ENCODE measurements around the gene OR51A2. TPM values are rescaled to one million over a fixed set of nuclear protein-coding genes. Genes with fewer than 3 reads are reported as not detected.
A peak's percentile ranks its signal among the peaks of the same experiment; 100 is the strongest.

Gene OR51A2
- total RNA-seq, 2 donors from 2014 or later: not detected

GRCh38 chr11:4991060-4991459, 35.5 kb upstream of the OR51A2 start:
- no peak overlapping the region for H3K4me3 ChIP-seq (ENCODE audit: low read length)
- Mint-ChIP-seq H3K9me3 (no peaks in the 10 kb centered on the region), H3K4me3 (no peak overlapping the region), H3K36me3 (ENCODE audit: low read depth) (no peaks in the 10 kb centered on the region), H3K27me3 (ENCODE audit: insufficient read depth) (no peaks in the 10 kb centered on the region), H3K4me1 (no peaks in the 10 kb centered on the region), H3K27ac (no peak overlapping the region)
- no peak for DNase-seq
- H3K27me3 ChIP-seq (ENCODE audit: control insufficient read depth, insufficient read depth, low read length, poor library complexity, severe bottlenecking): no peaks in the 10 kb centered on the region
- 89 to 100% methylated on average over 1 of the region's 1 CpG for WGBS, 2 experiments (ENCODE audit: insufficient coverage in 1 of 2, insufficient read length in 1 of 2)
- H3K9me3 ChIP-seq (ENCODE audit: control insufficient read depth, low read length): no peaks in the 10 kb centered on the region
- peak; percentile 61 for TF ChIP-seq CTCF (conservative IDR thresholded peaks at IDR 0.05)
- no peak overlapping the region for H3K9ac ChIP-seq (ENCODE audit: extremely low read depth, low read length, poor library complexity, severe bottlenecking)
- no peak overlapping the region for H3K27ac ChIP-seq (ENCODE audit: low read depth, low read length)
- no peaks in the 10 kb centered on the region for H3K36me3 ChIP-seq (ENCODE audit: control insufficient read depth, insufficient read depth, low read length)
- peaks cover 3% of the 10 kb centered on the region for H3K4me1 ChIP-seq (ENCODE audit: control insufficient read depth, insufficient read depth, low read length)

- no peaks in the 10 kb centered on the region for H3K36me3 Mint-ChIP-seq (ENCODE audit: low read depth)
- H3K27me3 Mint-ChIP-seq (ENCODE audit: insufficient read depth): no peaks in the 10 kb centered on the region
- DNase-seq: peak; percentile 51
- Histone ChIP-seq H3K27me3 (ENCODE audit: control insufficient read depth, insufficient read depth, low read length, poor library complexity, severe bottlenecking) (no peaks in the 10 kb centered on the region), H3K36me3 (ENCODE audit: control insufficient read depth, insufficient read depth, low read length) (no peaks in the 10 kb centered on the region), H3K9ac (ENCODE audit: extremely low read depth, low read length, poor library complexity, severe bottlenecking) (no peak overlapping the region), H3K9me3 (ENCODE audit: control insufficient read depth, low read length) (no peaks in the 10 kb centered on the region), H3K4me1 (ENCODE audit: control insufficient read depth, insufficient read depth, low read length) (no peaks in the 10 kb centered on the region), H3K27ac (ENCODE audit: low read depth, low read length) (no peak overlapping the region), H3K4me3 (ENCODE audit: low read length) (no peak overlapping the region)
- no peaks in the 10 kb centered on the region for H3K9me3 Mint-ChIP-seq
- 72 to 76% methylated on average over 5 to 6 of the region's 6 CpGs for WGBS, 2 experiments (ENCODE audit: insufficient coverage in 1 of 2, insufficient read length in 1 of 2)
- no peak for TF ChIP-seq CTCF (conservative IDR thresholded peaks at IDR 0.05)
- H3K4me1 Mint-ChIP-seq: peaks cover 11% of the 10 kb centered on the region
- no peak overlapping the region for H3K4me3 Mint-ChIP-seq
- H3K27ac Mint-ChIP-seq: no peak overlapping the region
Observed at GRCh38 chr11:4983841-4984240, 28.3 kb upstream of the OR51A2 start.

- peaks cover 11% of the 10 kb centered on the region for H3K4me1 Mint-ChIP-seq
- Histone ChIP-seq H3K27ac (ENCODE audit: low read depth, low read length) (no peak overlapping the region), H3K36me3 (ENCODE audit: control insufficient read depth, insufficient read depth, low read length) (no peaks in the 10 kb centered on the region), H3K9ac (ENCODE audit: extremely low read depth, low read length, poor library complexity, severe bottlenecking) (no peak overlapping the region), H3K4me3 (ENCODE audit: low read length) (no peak overlapping the region), H3K27me3 (ENCODE audit: control insufficient read depth, insufficient read depth, low read length, poor library complexity, severe bottlenecking) (no peaks in the 10 kb centered on the region), H3K4me1 (ENCODE audit: control insufficient read depth, insufficient read depth, low read length) (no peaks in the 10 kb centered on the region), H3K9me3 (ENCODE audit: control insufficient read depth, low read length) (no peaks in the 10 kb centered on the region)
- no peaks in the 10 kb centered on the region for H3K27me3 Mint-ChIP-seq (ENCODE audit: insufficient read depth)
- DNase-seq: no peak
- H3K27ac Mint-ChIP-seq: no peak overlapping the region
- no peak for TF ChIP-seq CTCF (conservative IDR thresholded peaks at IDR 0.05)
- 86 to 100% methylated on average over 1 to 3 of the region's 3 CpGs for WGBS, 2 experiments (ENCODE audit: insufficient coverage in 1 of 2, insufficient read length in 1 of 2)
- no peaks in the 10 kb centered on the region for H3K36me3 Mint-ChIP-seq (ENCODE audit: low read depth)
- no peaks in the 10 kb centered on the region for H3K9me3 Mint-ChIP-seq
- H3K4me3 Mint-ChIP-seq: no peak overlapping the region
Observed at GRCh38 chr11:4982678-4983077, 27.2 kb upstream of the OR51A2 start.

Measured in endodermal cell (in vitro differentiated cells).